Sigmoid colon (tissue), 3 donors: Measurements from ENCODE around the gene SPPL2B.

Source experiments
- CTCF ChIP-seq, 4 experiments: fragments of 450-650 bp in 3 of 4; fragments of 200-600 bp in 1 of 4; IDR thresholded peaks; one replicate each; pipeline ENCODE4 v1.5.1; 2016 to 2019; ENCODE audit warnings: antibody characterized with exemption in 4 of 4, mild to moderate bottlenecking in 3 of 4, moderate library complexity in 2 of 4
- POLR2A ChIP-seq, 2 donors: fragments of 450-650 bp; IDR thresholded peaks; one replicate each; pipeline ENCODE4 v1.6.1; 2016; ENCODE audit warnings: antibody characterized with exemption in 2 of 2, mild to moderate bottlenecking in 2 of 2, moderate library complexity in 2 of 2

DNA sequence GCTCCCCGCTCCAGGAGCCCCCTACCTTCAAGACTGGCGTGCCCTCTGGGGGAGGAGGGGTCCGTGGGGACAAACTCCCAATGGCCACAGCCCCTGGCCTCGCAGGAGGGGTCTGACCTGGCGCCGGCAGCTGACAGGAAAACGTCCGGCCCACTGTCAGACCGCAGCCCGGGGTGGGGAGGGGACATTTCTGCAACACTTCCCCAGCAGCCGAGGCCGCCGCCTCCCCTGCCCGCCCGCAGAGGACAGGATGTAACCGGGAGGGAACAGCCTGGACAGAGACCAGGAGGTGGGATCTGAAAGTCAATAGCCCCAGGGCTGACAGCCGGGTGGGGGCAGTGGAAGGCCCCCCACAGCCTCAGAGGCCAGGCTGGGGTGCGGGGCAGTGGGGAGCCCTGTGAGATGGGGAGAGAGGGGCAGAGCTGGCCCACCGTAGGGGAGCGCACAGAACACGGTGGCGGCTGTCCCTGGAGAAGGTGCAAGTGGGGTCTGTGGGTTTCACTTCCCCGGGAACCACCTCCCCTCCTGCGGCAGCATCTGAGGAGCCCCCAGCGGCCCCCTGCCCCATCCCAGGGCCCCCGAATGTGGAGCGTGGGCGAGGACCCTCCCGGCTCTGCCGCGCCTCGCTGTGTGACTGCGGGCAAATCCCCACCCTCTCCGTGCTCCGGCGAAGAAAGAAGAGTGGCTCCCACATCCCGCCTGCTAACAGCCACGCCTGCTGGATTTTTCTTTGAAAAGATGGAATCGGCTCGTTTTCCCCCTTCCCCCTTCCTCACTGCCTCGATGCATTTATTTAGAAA is 46.2 kb upstream of the SPPL2B start, which contains the start of gene PEAK3:
- TF ChIP-seq CTCF (IDR thresholded peaks at IDR 0.05) (no peak), POLR2A (IDR thresholded peaks at IDR 0.05) (no peak)
